HG02678 (cell line): ENCODE results near the gene UBQLN4.
"Not testable (repeated sequence)": the region's sequence is repeated elsewhere in the genome, so short reads cannot be mapped to it uniquely, and the experiment has no call there.

Experiments used
- ATAC-seq: cut with Tn5 transposase; IDR thresholded peaks from one replicate; pipeline ENCODE4 v1.9.1; 2021; ENCODE audit warnings: mild to moderate bottlenecking, moderate library complexity; ENCODE audit not compliant: unreplicated experiment

The UBQLN4 gene

GRCh38 chr1:156062189-156062588 is 8.6 kb upstream of the UBQLN4 start:
- ATAC-seq, result no peak

- ATAC-seq, result no peak
Observed at GRCh38 chr1:156060937-156061636, 7.5 kb upstream of the UBQLN4 start, which contains the start of gene RAB25. Gene RAB25 (plus strand): TSS chr1:156061160. CDS start chr1:156061401, 241 bp downstream.

- ATAC-seq, result no peak
Observed at GRCh38 chr1:156056326-156056849, 2.8 kb upstream of the UBQLN4 start.

GRCh38 chr1:156055281-156056048 is 1.9 kb upstream of the UBQLN4 start:
- ATAC-seq, result no peak

- ATAC-seq, result peak; percentile 71
Observed at GRCh38 chr1:156054500-156055280, 1.1 kb upstream of the UBQLN4 start, which contains the start of gene LAMTOR2. Gene LAMTOR2 (plus strand): TSS chr1:156054782. CDS start chr1:156054890, 108 bp downstream.

GRCh38 chr1:156052862-156053767 is 483 bp downstream of the UBQLN4 start:
- peak; percentile 20 for ATAC-seq

GRCh38 chr1:156051011-156051725 is 2.4 kb downstream of the UBQLN4 start:
- ATAC-seq, result no peak

- no peak for ATAC-seq
Observed at GRCh38 chr1:156050376-156050775, 3.2 kb downstream of the UBQLN4 start.

GRCh38 chr1:156048663-156049258 is 4.8 kb downstream of the UBQLN4 start:
- no peak for ATAC-seq

- no peak for ATAC-seq
Observed at GRCh38 chr1:156045076-156045475, 8.5 kb downstream of the UBQLN4 start.

GRCh38 chr1:156042828-156043227 is 10.8 kb downstream of the UBQLN4 start:
- ATAC-seq, result no peak

GRCh38 chr1:156034991-156035390 is 18.6 kb downstream of the UBQLN4 start:
- not testable (repeated sequence) for ATAC-seq

GRCh38 chr1:156033011-156033410 is 20.6 kb downstream of the UBQLN4 start:
- ATAC-seq, result no peak

- ATAC-seq, result no peak
Observed at GRCh38 chr1:156026588-156026987, 27.0 kb downstream of the UBQLN4 start.

- no peak for ATAC-seq
Observed at GRCh38 chr1:156025876-156026275, 27.7 kb downstream of the UBQLN4 start.

- no peak for ATAC-seq
Observed at GRCh38 chr1:156024801-156025200, 28.8 kb downstream of the UBQLN4 start.

- ATAC-seq, result no peak
Observed at GRCh38 chr1:156021954-156022353, 31.6 kb downstream of the UBQLN4 start.

GRCh38 chr1:156021093-156021428 is 32.5 kb downstream of the UBQLN4 start:
- ATAC-seq, result no peak
